Mesendoderm (in vitro differentiated cells): ENCODE measurements around the gene PLEKHJ1.

Source experiments
- DNase-seq: peaks from one replicate; pipeline ENCODE4 v3.0.0; 2013
- H2AK5ac ChIP-seq: 2 replicates; pipeline ENCODE4 v1.6.1; 2013; ENCODE audit warnings: low read length, inconsistent platforms
- H2BK120ac ChIP-seq: 2 replicates; pipeline ENCODE4 v1.6.1; 2013; ENCODE audit warnings: low read depth, mild to moderate bottlenecking, low read length, moderate library complexity, mixed read lengths
- H2BK15ac ChIP-seq: replicated peaks from 2 replicates; pipeline ENCODE4 v1.6.1; 2013; ENCODE audit warnings: low read depth, mild to moderate bottlenecking, moderate library complexity
- H2BK5ac ChIP-seq: 2 replicates; pipeline ENCODE4 v1.6.1; 2013; ENCODE audit warnings: low read length, inconsistent platforms
- H3K18ac ChIP-seq: 2 replicates; pipeline ENCODE4 v1.6.1; 2013; ENCODE audit warnings: mild to moderate bottlenecking, low read length, mixed read lengths
- H3K23ac ChIP-seq: one replicate; pipeline ENCODE4 v1.6.1; 2013; ENCODE audit warnings: low read length
- H3K27ac ChIP-seq: 2 replicates; pipeline ENCODE4 v1.5.1; 2013; ENCODE audit warnings: low read depth, mild to moderate bottlenecking, inconsistent platforms, low read length, moderate library complexity
- H3K27me3 ChIP-seq: 2 replicates; pipeline ENCODE4 v1.6.1; 2013; ENCODE audit warnings: low read length, control low read depth, mild to moderate bottlenecking, inconsistent platforms; ENCODE audit not compliant: insufficient read depth, poor library complexity
- H3K36me3 ChIP-seq: 2 replicates; pipeline ENCODE4 v1.6.1; 2013; ENCODE audit warnings: low read length, inconsistent platforms; ENCODE audit not compliant: control insufficient read depth, insufficient read depth
- H3K4ac ChIP-seq: one replicate; pipeline ENCODE4 v1.6.1; 2013; ENCODE audit warnings: low read depth, mild to moderate bottlenecking, low read length, moderate library complexity
- H3K4me1 ChIP-seq: 2 replicates; pipeline ENCODE4 v1.6.1; 2013; ENCODE audit warnings: low read depth, low read length, inconsistent platforms; ENCODE audit not compliant: control insufficient read depth
- H3K4me2 ChIP-seq: 2 replicates; pipeline ENCODE4 v1.6.1; 2013; ENCODE audit warnings: low read length
- H3K4me3 ChIP-seq: 2 replicates; pipeline ENCODE4 v1.5.1; 2013; ENCODE audit warnings: mild to moderate bottlenecking, low read length
- H3K56ac ChIP-seq: one replicate; pipeline ENCODE4 v1.6.1; 2013; ENCODE audit warnings: low read length
- H3K79me1 ChIP-seq: 2 replicates; pipeline ENCODE4 v1.6.1; 2013; ENCODE audit warnings: low read length, inconsistent platforms
- H3K79me2 ChIP-seq: 2 replicates; pipeline ENCODE4 v1.6.1; 2013; ENCODE audit warnings: mild to moderate bottlenecking, low read length; ENCODE audit not compliant: control insufficient read depth, insufficient read depth
- H3K9ac ChIP-seq: 2 replicates; pipeline ENCODE4 v1.6.1; 2013; ENCODE audit warnings: low read length, inconsistent platforms
- H4K5ac ChIP-seq: one replicate; pipeline ENCODE4 v1.6.1; 2013; ENCODE audit warnings: low read length
- H4K8ac ChIP-seq: one replicate; pipeline ENCODE4 v1.6.1; 2013; ENCODE audit warnings: low read depth, mild to moderate bottlenecking, control low read depth, low read length, moderate library complexity
- WGBS: extraction: QIAGEN DNeasy Blood & Tissue Kit; methylation state at CpG from one replicate; pipeline ENCODE4 v1.1.7; 2013; ENCODE audit warnings: low lambda C conversion rate, missing lambda C conversion rate; ENCODE audit not compliant: insufficient coverage; ENCODE audit errors: extremely low coverage; 5-methylcytosine and 5-hydroxymethylcytosine counted together

The PLEKHJ1 gene

GRCh38 chr19:2234996-2235380 is 1.1 kb downstream of the PLEKHJ1 start:
- Histone ChIP-seq H2BK120ac (no peak overlapping the region), H3K27ac (no peak overlapping the region), H3K4me1 (peaks cover 5% of the 10 kb centered on the region), H3K4me3 (peak overlapping the region; percentile 74), H4K8ac (no peak overlapping the region), H3K23ac (no peak overlapping the region), H3K56ac (peak overlapping the region; percentile 94), H2BK5ac (no peak overlapping the region), H3K79me1 (peaks cover 14% of the 10 kb centered on the region), H3K9ac (peak overlapping the region; percentile 81), H3K18ac (no peak overlapping the region), H3K36me3 (peaks cover 4% of the 10 kb centered on the region), H3K27me3 (no peaks in the 10 kb centered on the region), H3K4ac (peak overlapping the region; percentile 97), H2BK15ac (no peak overlapping the region), H4K5ac (no peak overlapping the region), H3K4me2 (peak overlapping the region; percentile 49), H3K79me2 (peaks cover 53% of the 10 kb centered on the region), H2AK5ac (no peak overlapping the region)
- WGBS, result no CpG with 5 or more reads among the region's 6 CpGs
- no peak for DNase-seq

- no peak overlapping the region for H2BK5ac ChIP-seq
- H3K79me1 ChIP-seq, result peaks cover 14% of the 10 kb centered on the region
- H3K79me2 ChIP-seq, result peaks cover 40% of the 10 kb centered on the region
- peaks cover 5% of the 10 kb centered on the region for H3K4me1 ChIP-seq
- no peak overlapping the region for H3K18ac ChIP-seq
- no peak overlapping the region for H3K23ac ChIP-seq
- no peak overlapping the region for H2BK120ac ChIP-seq
- H3K4ac ChIP-seq, result no peak overlapping the region
- no peak overlapping the region for H3K4me3 ChIP-seq
- no CpG with 5 or more reads among the region's 25 CpGs for WGBS
- H2BK15ac ChIP-seq, result no peak overlapping the region
- DNase-seq, result no peak
- no peak overlapping the region for H3K27ac ChIP-seq
- no peak overlapping the region for H4K8ac ChIP-seq
- no peak overlapping the region for H2AK5ac ChIP-seq
- H4K5ac ChIP-seq, result no peak overlapping the region
- no peaks in the 10 kb centered on the region for H3K27me3 ChIP-seq
- peak overlapping the region; percentile 34 for H3K56ac ChIP-seq
- peaks cover 4% of the 10 kb centered on the region for H3K36me3 ChIP-seq
- no peak overlapping the region for H3K4me2 ChIP-seq
- H3K9ac ChIP-seq, result no peak overlapping the region
Observed at GRCh38 chr19:2233601-2234280, 2.4 kb downstream of the PLEKHJ1 start.

GRCh38 chr19:2232286-2233151 is 3.6 kb downstream of the PLEKHJ1 start:
- Histone ChIP-seq H2BK15ac (no peak overlapping the region), H4K5ac (no peak overlapping the region), H2AK5ac (no peak overlapping the region), H3K4me1 (peaks cover under 1% of the 10 kb centered on the region), H3K79me2 (peaks cover 28% of the 10 kb centered on the region), H3K4me2 (no peak overlapping the region), H3K56ac (no peak overlapping the region), H3K27ac (no peak overlapping the region), H3K79me1 (peaks cover 12% of the 10 kb centered on the region), H3K9ac (no peak overlapping the region), H4K8ac (no peak overlapping the region), H3K18ac (no peak overlapping the region), H3K4ac (no peak overlapping the region), H3K4me3 (no peak overlapping the region), H2BK5ac (no peak overlapping the region), H3K23ac (no peak overlapping the region), H2BK120ac (no peak overlapping the region), H3K27me3 (no peaks in the 10 kb centered on the region), H3K36me3 (peaks cover 4% of the 10 kb centered on the region)
- no peak for DNase-seq
- WGBS, result no CpG with 5 or more reads among the region's 30 CpGs

GRCh38 chr19:2231621-2232221 is 4.4 kb downstream of the PLEKHJ1 start:
- no peak overlapping the region for H2BK15ac ChIP-seq
- WGBS, result no CpG with 5 or more reads among the region's 21 CpGs
- H3K4me2 ChIP-seq, result no peak overlapping the region
- no peak overlapping the region for H3K23ac ChIP-seq
- no peak overlapping the region for H2BK120ac ChIP-seq
- H3K9ac ChIP-seq, result no peak overlapping the region
- no peak overlapping the region for H2BK5ac ChIP-seq
- H3K4me1 ChIP-seq, result no peaks in the 10 kb centered on the region
- H3K4me3 ChIP-seq, result no peak overlapping the region
- peaks cover 22% of the 10 kb centered on the region for H3K79me2 ChIP-seq
- H3K56ac ChIP-seq, result no peak overlapping the region
- H3K4ac ChIP-seq, result no peak overlapping the region
- no peak overlapping the region for H4K8ac ChIP-seq
- H3K27me3 ChIP-seq, result no peaks in the 10 kb centered on the region
- H3K18ac ChIP-seq, result no peak overlapping the region
- no peak overlapping the region for H4K5ac ChIP-seq
- H3K27ac ChIP-seq, result no peak overlapping the region
- peaks cover 4% of the 10 kb centered on the region for H3K36me3 ChIP-seq
- peaks cover 11% of the 10 kb centered on the region for H3K79me1 ChIP-seq
- DNase-seq, result peak; percentile 36
- no peak overlapping the region for H2AK5ac ChIP-seq

- H3K4me3 ChIP-seq, result no peak overlapping the region
- peaks cover 4% of the 10 kb centered on the region for H3K36me3 ChIP-seq
- no peak overlapping the region for H3K27ac ChIP-seq
- no peak overlapping the region for H3K4ac ChIP-seq
- no peak overlapping the region for H4K5ac ChIP-seq
- no peak overlapping the region for H2BK5ac ChIP-seq
- peaks cover 22% of the 10 kb centered on the region for H3K79me2 ChIP-seq
- WGBS, result no CpG with 5 or more reads among the region's 12 CpGs
- H2BK120ac ChIP-seq, result no peak overlapping the region
- H3K9ac ChIP-seq, result no peak overlapping the region
- no peak overlapping the region for H3K23ac ChIP-seq
- no peak overlapping the region for H3K56ac ChIP-seq
- H3K4me1 ChIP-seq, result no peaks in the 10 kb centered on the region
- H2BK15ac ChIP-seq, result no peak overlapping the region
- no peak overlapping the region for H2AK5ac ChIP-seq
- H3K79me1 ChIP-seq, result peaks cover 11% of the 10 kb centered on the region
- H4K8ac ChIP-seq, result no peak overlapping the region
- no peak overlapping the region for H3K4me2 ChIP-seq
- H3K18ac ChIP-seq, result no peak overlapping the region
- no peaks in the 10 kb centered on the region for H3K27me3 ChIP-seq
- DNase-seq, result no peak
Observed at GRCh38 chr19:2230807-2231533, 5.2 kb downstream of the PLEKHJ1 start.
